Measurements from ENCODE around the gene ADCY7. TPM values are rescaled to one million over a fixed set of nuclear protein-coding genes. Genes with fewer than 3 reads are reported as not detected.

Gene ADCY7
- total RNA-seq, 1 experiment from 2014 or later, result 5.9 TPM

DNA sequence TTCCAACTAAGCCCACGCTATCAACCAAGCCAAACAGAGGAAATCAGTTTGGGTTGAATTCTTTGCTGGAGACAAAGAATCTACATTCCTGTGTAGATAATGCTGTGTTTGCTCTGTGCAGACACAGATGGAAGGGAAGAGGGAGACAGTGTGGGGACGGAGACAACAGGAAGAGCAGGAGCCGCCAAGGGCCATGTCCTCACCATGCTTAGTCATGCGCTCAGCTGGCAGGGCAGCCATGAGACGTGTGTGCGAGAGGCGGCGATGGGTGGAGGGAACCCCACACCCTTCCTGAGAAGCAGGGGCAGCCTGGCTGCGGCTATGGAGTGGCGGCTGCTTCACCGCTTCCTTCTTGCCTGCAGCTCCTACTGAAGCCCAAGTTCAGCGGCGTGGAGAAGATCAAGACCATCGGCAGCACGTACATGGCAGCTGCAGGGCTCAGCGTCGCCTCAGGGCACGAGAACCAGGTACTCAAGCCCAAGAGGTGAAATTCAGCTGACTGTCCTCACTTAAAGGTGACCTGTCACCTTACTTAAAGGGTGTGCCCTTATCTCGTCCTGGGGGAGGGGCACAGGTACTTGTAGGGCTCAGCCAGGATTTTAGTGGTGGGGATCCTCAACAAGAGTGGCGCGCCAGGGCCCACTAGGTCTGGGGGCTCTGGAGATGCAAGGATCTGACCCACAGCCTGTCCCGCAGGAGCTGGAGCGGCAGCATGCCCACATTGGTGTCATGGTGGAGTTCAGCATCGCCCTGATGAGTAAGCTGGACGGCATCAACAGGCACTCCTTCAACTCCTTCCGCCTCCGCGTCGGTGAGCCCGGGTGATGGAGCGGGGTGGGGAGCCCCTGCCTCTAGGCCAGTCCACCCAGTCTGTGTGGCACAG lies 47.5 kb downstream of the ADCY7 start:
- POLR2A ChIA-PET, result no interaction called here
- no peak for ATAC-seq

DNA sequence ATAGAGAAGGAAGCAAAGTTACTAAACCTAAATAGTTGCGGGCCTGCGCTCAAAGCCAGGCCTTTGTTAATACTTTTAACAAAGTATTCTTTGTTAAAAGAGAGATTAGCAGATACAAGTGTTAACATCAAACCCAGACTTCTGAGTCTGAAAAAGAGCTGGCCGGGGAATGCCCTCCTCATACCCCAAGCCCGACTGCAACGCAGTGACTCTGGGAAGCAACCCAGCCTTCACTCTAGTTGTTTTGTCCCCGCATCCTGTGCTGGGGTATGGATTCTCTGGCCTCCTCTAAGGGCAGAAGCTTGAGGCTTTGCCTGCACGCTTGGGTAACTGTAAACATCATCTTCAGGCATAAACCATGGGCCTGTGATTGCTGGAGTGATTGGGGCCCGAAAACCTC lies 48.3 kb downstream of the ADCY7 start:
- DNase-seq (ENCODE audit: low spot score) (no peak), ATAC-seq (no peak)
- ChIA-PET POLR2A (no interaction called here), CTCF (interaction anchor here (1.1 kb wide), 1 partner anchor 40 kb away, joined by 3 read pairs; no protein-coding TSS in a partner anchor)
- no peaks in the 10 kb centered on the region for H3K9me3 Mint-ChIP-seq
- H3K36me3 Mint-ChIP-seq, result peaks cover 27% of the 10 kb centered on the region
- H3K27ac Mint-ChIP-seq, result peak overlapping the region; percentile 16; the same call in 1 of the 2 replicates
- H3K27me3 Mint-ChIP-seq (ENCODE audit: low read depth), result no peaks in the 10 kb centered on the region
- H3K4me3 Mint-ChIP-seq, result no peak overlapping the region
- H3K4me1 Mint-ChIP-seq, result no peaks in the 10 kb centered on the region
- TF ChIP-seq ZNF263 (CRISPR knock-in tag; IDR thresholded peaks at IDR 0.05; ENCODE audit: low read depth) (no peak), NR1H2 (CRISPR knock-in tag; IDR thresholded peaks at IDR 0.05) (no peak), HMGA2 (CRISPR knock-in tag; IDR thresholded peaks at IDR 0.05) (no peak), TEAD1 (CRISPR knock-in tag; IDR thresholded peaks at IDR 0.05) (no peak), GABPB1 (CRISPR knock-in tag; IDR thresholded peaks at IDR 0.05) (no peak), OVOL2 (CRISPR knock-in tag; IDR thresholded peaks at IDR 0.05; ENCODE audit: borderline replicate concordance) (no peak), ESRRA (CRISPR knock-in tag; IDR thresholded peaks at IDR 0.05; ENCODE audit: borderline replicate concordance) (no peak), CBFB (CRISPR knock-in tag; IDR thresholded peaks at IDR 0.05; ENCODE audit: low read depth) (no peak), ZNF219 (CRISPR knock-in tag; IDR thresholded peaks at IDR 0.05; ENCODE audit: borderline replicate concordance) (no peak)
- TF ChIP-seq, protein P1, sequence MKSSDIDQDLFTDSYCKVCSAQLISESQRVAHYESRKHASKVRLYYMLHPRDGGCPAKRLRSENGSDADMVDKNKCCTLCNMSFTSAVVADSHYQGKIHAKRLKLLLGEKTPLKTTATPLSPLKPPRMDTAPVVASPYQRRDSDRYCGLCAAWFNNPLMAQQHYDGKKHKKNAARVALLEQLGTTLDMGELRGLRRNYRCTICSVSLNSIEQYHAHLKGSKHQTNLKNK (CRISPR knock-in tag; IDR thresholded peaks at IDR 0.05), result no peak
- TF ChIP-seq, protein P2, sequence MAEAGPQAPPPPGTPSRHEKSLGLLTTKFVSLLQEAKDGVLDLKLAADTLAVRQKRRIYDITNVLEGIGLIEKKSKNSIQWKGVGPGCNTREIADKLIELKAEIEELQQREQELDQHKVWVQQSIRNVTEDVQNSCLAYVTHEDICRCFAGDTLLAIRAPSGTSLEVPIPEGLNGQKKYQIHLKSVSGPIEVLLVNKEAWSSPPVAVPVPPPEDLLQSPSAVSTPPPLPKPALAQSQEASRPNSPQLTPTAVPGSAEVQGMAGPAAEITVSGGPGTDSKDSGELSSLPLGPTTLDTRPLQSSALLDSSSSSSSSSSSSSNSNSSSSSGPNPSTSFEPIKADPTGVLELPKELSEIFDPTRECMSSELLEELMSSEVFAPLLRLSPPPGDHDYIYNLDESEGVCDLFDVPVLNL (CRISPR knock-in tag; IDR thresholded peaks at IDR 0.05; ENCODE audit: borderline replicate concordance, low read depth), result no peak
- TF ChIP-seq, protein P3, sequence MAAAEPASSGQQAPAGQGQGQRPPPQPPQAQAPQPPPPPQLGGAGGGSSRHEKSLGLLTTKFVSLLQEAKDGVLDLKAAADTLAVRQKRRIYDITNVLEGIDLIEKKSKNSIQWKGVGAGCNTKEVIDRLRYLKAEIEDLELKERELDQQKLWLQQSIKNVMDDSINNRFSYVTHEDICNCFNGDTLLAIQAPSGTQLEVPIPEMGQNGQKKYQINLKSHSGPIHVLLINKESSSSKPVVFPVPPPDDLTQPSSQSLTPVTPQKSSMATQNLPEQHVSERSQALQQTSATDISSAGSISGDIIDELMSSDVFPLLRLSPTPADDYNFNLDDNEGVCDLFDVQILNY (CRISPR knock-in tag; IDR thresholded peaks at IDR 0.05), result no peak

More for the DNA sequence above, 47.5 kb downstream of the ADCY7 start:
- H3K27me3 Mint-ChIP-seq (ENCODE audit: low read depth), result no peaks in the 10 kb centered on the region
- DNase-seq (ENCODE audit: low spot score), result no peak
- no peaks in the 10 kb centered on the region for H3K9me3 Mint-ChIP-seq
- TF ChIP-seq, protein P4, sequence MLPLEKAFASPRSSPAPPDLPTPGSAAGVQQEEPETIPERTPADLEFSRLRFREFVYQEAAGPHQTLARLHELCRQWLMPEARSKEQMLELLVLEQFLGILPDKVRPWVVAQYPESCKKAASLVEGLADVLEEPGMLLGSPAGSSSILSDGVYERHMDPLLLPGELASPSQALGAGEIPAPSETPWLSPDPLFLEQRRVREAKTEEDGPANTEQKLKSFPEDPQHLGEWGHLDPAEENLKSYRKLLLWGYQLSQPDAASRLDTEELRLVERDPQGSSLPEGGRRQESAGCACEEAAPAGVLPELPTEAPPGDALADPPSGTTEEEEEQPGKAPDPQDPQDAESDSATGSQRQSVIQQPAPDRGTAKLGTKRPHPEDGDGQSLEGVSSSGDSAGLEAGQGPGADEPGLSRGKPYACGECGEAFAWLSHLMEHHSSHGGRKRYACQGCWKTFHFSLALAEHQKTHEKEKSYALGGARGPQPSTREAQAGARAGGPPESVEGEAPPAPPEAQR (CRISPR knock-in tag; IDR thresholded peaks at IDR 0.05), result no peak
- no peak for TF ChIP-seq MYBL2 (CRISPR knock-in tag; IDR thresholded peaks at IDR 0.05)
- no peak for TF ChIP-seq NR3C1 (CRISPR knock-in tag; conservative IDR thresholded peaks at IDR 0.05; ENCODE audit: low read depth)
- TF ChIP-seq, protein P5, sequence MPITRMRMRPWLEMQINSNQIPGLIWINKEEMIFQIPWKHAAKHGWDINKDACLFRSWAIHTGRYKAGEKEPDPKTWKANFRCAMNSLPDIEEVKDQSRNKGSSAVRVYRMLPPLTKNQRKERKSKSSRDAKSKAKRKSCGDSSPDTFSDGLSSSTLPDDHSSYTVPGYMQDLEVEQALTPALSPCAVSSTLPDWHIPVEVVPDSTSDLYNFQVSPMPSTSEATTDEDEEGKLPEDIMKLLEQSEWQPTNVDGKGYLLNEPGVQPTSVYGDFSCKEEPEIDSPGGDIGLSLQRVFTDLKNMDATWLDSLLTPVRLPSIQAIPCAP (CRISPR knock-in tag; IDR thresholded peaks at IDR 0.05), result no peak
- TF ChIP-seq SP1 (CRISPR knock-in tag; conservative IDR thresholded peaks at IDR 0.05), result no peak
- no peak for TF ChIP-seq ZNF232 (CRISPR knock-in tag; IDR thresholded peaks at IDR 0.05)
- no peak for TF ChIP-seq EMX1 (CRISPR knock-in tag; IDR thresholded peaks at IDR 0.05)
- TF ChIP-seq, protein P6, sequence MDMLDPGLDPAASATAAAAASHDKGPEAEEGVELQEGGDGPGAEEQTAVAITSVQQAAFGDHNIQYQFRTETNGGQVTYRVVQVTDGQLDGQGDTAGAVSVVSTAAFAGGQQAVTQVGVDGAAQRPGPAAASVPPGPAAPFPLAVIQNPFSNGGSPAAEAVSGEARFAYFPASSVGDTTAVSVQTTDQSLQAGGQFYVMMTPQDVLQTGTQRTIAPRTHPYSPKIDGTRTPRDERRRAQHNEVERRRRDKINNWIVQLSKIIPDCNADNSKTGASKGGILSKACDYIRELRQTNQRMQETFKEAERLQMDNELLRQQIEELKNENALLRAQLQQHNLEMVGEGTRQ (CRISPR knock-in tag; IDR thresholded peaks at IDR 0.05), result no peak
- no peak for TF ChIP-seq RELA (CRISPR knock-in tag; IDR thresholded peaks at IDR 0.05; ENCODE audit: borderline replicate concordance)
- TF ChIP-seq SOX15 (CRISPR knock-in tag; IDR thresholded peaks at IDR 0.05), result no peak
- TF ChIP-seq, protein P7, sequence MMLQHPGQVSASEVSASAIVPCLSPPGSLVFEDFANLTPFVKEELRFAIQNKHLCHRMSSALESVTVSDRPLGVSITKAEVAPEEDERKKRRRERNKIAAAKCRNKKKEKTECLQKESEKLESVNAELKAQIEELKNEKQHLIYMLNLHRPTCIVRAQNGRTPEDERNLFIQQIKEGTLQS (CRISPR knock-in tag; conservative IDR thresholded peaks at IDR 0.05), result no peak
- TF ChIP-seq MXD4 (CRISPR knock-in tag; IDR thresholded peaks at IDR 0.05; ENCODE audit: borderline replicate concordance), result no peak
- TF ChIP-seq ESRRA (CRISPR knock-in tag; IDR thresholded peaks at IDR 0.05; ENCODE audit: borderline replicate concordance), result no peak
- no peak for TF ChIP-seq SMAD4 (CRISPR knock-in tag; IDR thresholded peaks at IDR 0.05)
- TF ChIP-seq, protein P8, sequence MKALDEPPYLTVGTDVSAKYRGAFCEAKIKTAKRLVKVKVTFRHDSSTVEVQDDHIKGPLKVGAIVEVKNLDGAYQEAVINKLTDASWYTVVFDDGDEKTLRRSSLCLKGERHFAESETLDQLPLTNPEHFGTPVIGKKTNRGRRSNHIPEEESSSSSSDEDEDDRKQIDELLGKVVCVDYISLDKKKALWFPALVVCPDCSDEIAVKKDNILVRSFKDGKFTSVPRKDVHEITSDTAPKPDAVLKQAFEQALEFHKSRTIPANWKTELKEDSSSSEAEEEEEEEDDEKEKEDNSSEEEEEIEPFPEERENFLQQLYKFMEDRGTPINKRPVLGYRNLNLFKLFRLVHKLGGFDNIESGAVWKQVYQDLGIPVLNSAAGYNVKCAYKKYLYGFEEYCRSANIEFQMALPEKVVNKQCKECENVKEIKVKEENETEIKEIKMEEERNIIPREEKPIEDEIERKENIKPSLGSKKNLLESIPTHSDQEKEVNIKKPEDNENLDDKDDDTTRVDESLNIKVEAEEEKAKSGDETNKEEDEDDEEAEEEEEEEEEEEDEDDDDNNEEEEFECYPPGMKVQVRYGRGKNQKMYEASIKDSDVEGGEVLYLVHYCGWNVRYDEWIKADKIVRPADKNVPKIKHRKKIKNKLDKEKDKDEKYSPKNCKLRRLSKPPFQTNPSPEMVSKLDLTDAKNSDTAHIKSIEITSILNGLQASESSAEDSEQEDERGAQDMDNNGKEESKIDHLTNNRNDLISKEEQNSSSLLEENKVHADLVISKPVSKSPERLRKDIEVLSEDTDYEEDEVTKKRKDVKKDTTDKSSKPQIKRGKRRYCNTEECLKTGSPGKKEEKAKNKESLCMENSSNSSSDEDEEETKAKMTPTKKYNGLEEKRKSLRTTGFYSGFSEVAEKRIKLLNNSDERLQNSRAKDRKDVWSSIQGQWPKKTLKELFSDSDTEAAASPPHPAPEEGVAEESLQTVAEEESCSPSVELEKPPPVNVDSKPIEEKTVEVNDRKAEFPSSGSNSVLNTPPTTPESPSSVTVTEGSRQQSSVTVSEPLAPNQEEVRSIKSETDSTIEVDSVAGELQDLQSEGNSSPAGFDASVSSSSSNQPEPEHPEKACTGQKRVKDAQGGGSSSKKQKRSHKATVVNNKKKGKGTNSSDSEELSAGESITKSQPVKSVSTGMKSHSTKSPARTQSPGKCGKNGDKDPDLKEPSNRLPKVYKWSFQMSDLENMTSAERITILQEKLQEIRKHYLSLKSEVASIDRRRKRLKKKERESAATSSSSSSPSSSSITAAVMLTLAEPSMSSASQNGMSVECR (CRISPR knock-in tag; IDR thresholded peaks at IDR 0.05; ENCODE audit: borderline replicate concordance), result no peak
- TF ChIP-seq NFATC4 (CRISPR knock-in tag; IDR thresholded peaks at IDR 0.05), result no peak
- peaks cover 26% of the 10 kb centered on the region for H3K36me3 Mint-ChIP-seq
- H3K4me1 Mint-ChIP-seq, result no peaks in the 10 kb centered on the region
- peak overlapping the region; percentile 42 for H3K27ac Mint-ChIP-seq
- CTCF ChIA-PET, result interaction anchor here (0.7 kb wide), 1 partner anchor 103 kb away, joined by 3 read pairs; no protein-coding TSS in a partner anchor
- H3K4me3 Mint-ChIP-seq, result no peak overlapping the region

All from WTC11 (cell line).